Colon (tissue), 2 donors: Measurements from ENCODE around the gene MRPL43.

Experiments used
- FAIRE-seq: peaks from 2 replicates; lab custom pipeline; 2012; peaks lifted over from hg19 to GRCh38; lab: Jason Lieb, UNC
- donor health status: control.
- donor health status: control.

Gene MRPL43

GRCh38 chr10:101019440-101019703 lies 32.1 kb upstream of the MRPL43 start:
- FAIRE-seq: no peak

- FAIRE-seq: no peak
Measured at GRCh38 chr10:101018600-101019439, 31.5 kb upstream of the MRPL43 start.

- FAIRE-seq: no peak
Measured at GRCh38 chr10:101018118-101018599, 30.9 kb upstream of the MRPL43 start.

- FAIRE-seq: no peak
Measured at GRCh38 chr10:101016814-101017213, 29.5 kb upstream of the MRPL43 start.

- no peak for FAIRE-seq
Measured at GRCh38 chr10:101015582-101015973, 28.3 kb upstream of the MRPL43 start.

- FAIRE-seq: no peak
Measured at GRCh38 chr10:101014966-101015581, 27.8 kb upstream of the MRPL43 start.

- no peak for FAIRE-seq
Measured at GRCh38 chr10:101014230-101014884, 27.1 kb upstream of the MRPL43 start.

- no peak for FAIRE-seq
Measured at GRCh38 chr10:101013365-101013825, 26.1 kb upstream of the MRPL43 start.

- FAIRE-seq: no peak
Measured at GRCh38 chr10:101012525-101013364, 25.4 kb upstream of the MRPL43 start.

GRCh38 chr10:101011517-101012423 lies 24.5 kb upstream of the MRPL43 start:
- FAIRE-seq: no peak

GRCh38 chr10:101010329-101010728 lies 23.0 kb upstream of the MRPL43 start:
- FAIRE-seq: no peak

- no peak for FAIRE-seq
Measured at GRCh38 chr10:101008823-101009423, 21.6 kb upstream of the MRPL43 start.

GRCh38 chr10:101007915-101008822 lies 20.9 kb upstream of the MRPL43 start:
- FAIRE-seq: no peak

- FAIRE-seq: no peak
Measured at GRCh38 chr10:101007099-101007711, 19.9 kb upstream of the MRPL43 start.

- FAIRE-seq: no peak
Measured at GRCh38 chr10:101006593-101007098, 19.3 kb upstream of the MRPL43 start.

- FAIRE-seq: no peak
Measured at GRCh38 chr10:101005869-101006567, 18.7 kb upstream of the MRPL43 start.

- FAIRE-seq: no peak
Measured at GRCh38 chr10:101005361-101005760, 18.1 kb upstream of the MRPL43 start.

GRCh38 chr10:101003639-101004206 lies 16.4 kb upstream of the MRPL43 start:
- FAIRE-seq: no peak
